Measurements from ENCODE around the gene WWOX.

- no peak for TF ChIP-seq EZH2 (IDR thresholded peaks at IDR 0.05)
- no peak for TF ChIP-seq POLR2AphosphoS5 (IDR thresholded peaks at IDR 0.05; ENCODE audit: borderline replicate concordance, low read depth, low read length)
Measured at GRCh38 chr16:79194291-79194690, 1094.8 kb downstream of the WWOX start.

Measured in SK-N-MC (cell line).